Gastroesophageal sphincter (tissue), 4 donors: Measurements from ENCODE around the gene PIGU. TPM values are rescaled to one million over a fixed set of nuclear protein-coding genes. Genes with fewer than 3 reads are reported as not detected.

Source experiments
- ATAC-seq: fragments of 150-250 bp; one replicate; pipeline ENCODE4 v1.9.1; 2016; ENCODE audit warnings: mild to moderate bottlenecking, moderate library complexity
- H3K27ac ChIP-seq, 4 donors: fragments of 200-600 bp; sonication (generic) in 3 of 4; 1 replicate in 3 of 4; 2 replicates in 1 of 4; pipeline ENCODE4 v1.5.1; 2016 to 2019
- H3K27me3 ChIP-seq: fragments of 200-600 bp; sonication (generic); one replicate; pipeline ENCODE4 v1.5.1; 2019
- H3K36me3 ChIP-seq, 2 donors: fragments of 200-600 bp; sonication (generic); one replicate each; pipeline ENCODE4 v1.5.1; 2019; ENCODE audit warnings: control low read depth in 1 of 2
- H3K4me1 ChIP-seq, 3 donors: fragments of 200-600 bp; sonication (generic); 1 replicate in 2 of 3; 2 replicates in 1 of 3; pipeline ENCODE4 v1.5.1; 2016 to 2019; ENCODE audit warnings: control low read depth in 2 of 3
- H3K4me3 ChIP-seq, 2 donors: fragments of 200-600 bp; sonication (generic); one replicate each; pipeline ENCODE4 v1.5.1; 2019; ENCODE audit warnings: mild to moderate bottlenecking in 1 of 2, moderate library complexity in 1 of 2
- H3K9me3 ChIP-seq, 3 donors: fragments of 200-600 bp; sonication (generic); one replicate each; pipeline ENCODE4 v1.5.1; 2017 to 2019; ENCODE audit warnings: control low read depth in 2 of 3
- CTCF ChIP-seq, 4 experiments: fragments of 200-600 bp in 2 of 4; fragments of 450-650 bp in 2 of 4; sonication (generic) in 1 of 4; IDR thresholded peaks; one replicate each; pipeline ENCODE4 v1.5.1; 2017 to 2019; ENCODE audit warnings: antibody characterized with exemption in 4 of 4, mild to moderate bottlenecking in 2 of 4, moderate library complexity in 2 of 4
- EP300 ChIP-seq: sonication (generic); formaldehyde crosslinking; IDR thresholded peaks from one replicate; pipeline ENCODE4 v1.6.1; 2017; ENCODE audit warnings: antibody characterized with exemption, mild to moderate bottlenecking
- POLR2A ChIP-seq, 2 donors: fragments of 450-650 bp; IDR thresholded peaks; one replicate each; pipeline ENCODE4 v1.6.1; 2017; ENCODE audit warnings: antibody characterized with exemption in 2 of 2, mild to moderate bottlenecking in 2 of 2, moderate library complexity in 1 of 2
- POLR2AphosphoS5 ChIP-seq: sonication (generic); formaldehyde crosslinking; IDR thresholded peaks from one replicate; pipeline ENCODE4 v1.6.1; 2017; ENCODE audit warnings: antibody characterized with exemption
- WGBS, 2 donors: methylation state at CpG; one replicate each; pipeline ENCODE4 v1.1.5; 2018; ENCODE audit warnings: low coverage in 1 of 2; 5-methylcytosine and 5-hydroxymethylcytosine counted together
- total RNA-seq, 4 donors: library from RNA; depleted of rRNA; stranded (reverse); fragments of >200 nt; gene quantifications; one replicate each; pipeline ENCODE4 v1.1.0, GENCODE V29; 2016

The PIGU gene
- total RNA-seq, 4 donors from 2014 or later, result 5.4 to 11.8 (median 10.8) TPM

GRCh38 chr20:34706302-34706875 lies 29.5 kb upstream of the PIGU start:
- ATAC-seq, result no peak
- Histone ChIP-seq H3K36me3 (peaks cover 0 to 8% of the 10 kb centered on the region in 2 donors), H3K4me3 (no peak overlapping the region), H3K9me3 (no peaks in the 10 kb centered on the region), H3K27me3 (no peaks in the 10 kb centered on the region), H3K27ac (peak overlapping the region; percentile 86 to 100 (median 97)), H3K4me1 (peaks cover 0 to 67% (median 20%) of the 10 kb centered on the region in 3 donors)
- WGBS, 2 donors, result 80% methylated on average over 1 of the region's 1 CpG; no CpG with 5 or more reads in 1 of the 2 donors
- TF ChIP-seq POLR2AphosphoS5 (no peak), CTCF (IDR thresholded peaks at IDR 0.05) (no peak), POLR2A (IDR thresholded peaks at IDR 0.05) (no peak), EP300 (no peak)

- Histone ChIP-seq H3K27me3 (no peaks in the 10 kb centered on the region), H3K27ac (peak overlapping the region; percentile 86 to 100 (median 97)), H3K4me1 (peaks cover 0 to 60% (median 20%) of the 10 kb centered on the region in 3 donors), H3K9me3 (no peaks in the 10 kb centered on the region), H3K4me3 (peak overlapping the region in 1 of 2 donors; percentile 62), H3K36me3 (peaks cover 0 to under 1% of the 10 kb centered on the region in 2 donors)
- WGBS, 2 donors, result 29 to 44% methylated on average over 1 to 3 of the region's 6 CpGs
- TF ChIP-seq EP300 (no peak), CTCF (IDR thresholded peaks at IDR 0.05) (peak in 2 of 4 experiments; percentile 32 to 37)
- ATAC-seq, result no peak
These were observed 28.8 kb upstream of the PIGU start for GRCh38 chr20:34705397-34706301.

GRCh38 chr20:34705008-34705396 lies 28.1 kb upstream of the PIGU start:
- Histone ChIP-seq H3K4me1 (peaks cover 0 to 53% (median 16%) of the 10 kb centered on the region in 3 donors), H3K9me3 (no peaks in the 10 kb centered on the region), H3K36me3 (no peaks in the 10 kb centered on the region), H3K27me3 (no peaks in the 10 kb centered on the region), H3K27ac (peak overlapping the region; percentile 86 to 100 (median 97)), H3K4me3 (peak overlapping the region; percentile 46 to 62)
- ATAC-seq, result no peak
- TF ChIP-seq CTCF (IDR thresholded peaks at IDR 0.05) (no peak), POLR2AphosphoS5 (no peak), EP300 (no peak), POLR2A (IDR thresholded peaks at IDR 0.05) (no peak)
- WGBS, 2 donors, result 10 to 17% methylated on average over 2 of the region's 5 CpGs

- TF ChIP-seq EP300 (peak; percentile 52), POLR2A (IDR thresholded peaks at IDR 0.05) (peak; percentile 96 to 97), POLR2AphosphoS5 (peak; percentile 91), CTCF (IDR thresholded peaks at IDR 0.05) (peak in 1 of 4 experiments; percentile 4)
- Histone ChIP-seq H3K4me3 (peak within 1 kb of the TSS; percentile 46 to 62), H3K4me1 (peaks cover 0 to 52% (median 16%) of the 10 kb centered on the region in 3 donors), H3K9me3 (no peaks in the 10 kb centered on the region), H3K27me3 (no peaks in the 10 kb centered on the region), H3K27ac (peak within 1 kb of the TSS; percentile 86 to 100 (median 97)), H3K36me3 (no peaks in the 10 kb centered on the region)
- 4% methylated on average over 4 of the region's 82 CpGs; no CpG with 5 or more reads in 1 of the 2 donors for WGBS, 2 donors
- peak; percentile 87 for ATAC-seq
These were observed 27.5 kb upstream of the PIGU start, which contains the start of gene TP53INP2 for GRCh38 chr20:34704177-34705007. TP53INP2 (plus strand) TSS chr20:34704344; CDS start chr20:34708740, 4,396 bp downstream.
